Esophagus muscularis mucosa (tissue), 4 donors: ENCODE measurements around the gene PGLYRP3. TPM values are rescaled to one million over a fixed set of nuclear protein-coding genes. Genes with fewer than 3 reads are reported as not detected.
A peak's percentile ranks its signal among the peaks of the same experiment; 100 is the strongest.

Experiments used
- DNase-seq: peaks from one replicate; pipeline ENCODE4 v3.0.0-alpha.2; 2017; ENCODE audit errors: extremely low spot score
- H3K27ac ChIP-seq, 4 donors: fragments of 200-600 bp; sonication (generic); replicated peaks in 1 of 4; 1 replicate in 3 of 4; 2 replicates in 1 of 4; pipeline ENCODE4 v1.5.1; 2016 to 2019; ENCODE audit warnings: mild to moderate bottlenecking in 1 of 4
- H3K27me3 ChIP-seq, 4 donors: fragments of 200-600 bp; sonication (generic); one replicate each; pipeline versions ENCODE4 v1.5.1 to v1.6.0; 2016 to 2019
- H3K36me3 ChIP-seq, 4 donors: fragments of 200-600 bp; sonication (generic); one replicate each; pipeline ENCODE4 v1.5.1; 2016 to 2019
- H3K4me1 ChIP-seq, 4 donors: fragments of 200-600 bp; sonication (generic); one replicate each; pipeline ENCODE4 v1.5.1; 2016 to 2019
- H3K4me3 ChIP-seq, 4 donors: fragments of 200-600 bp; sonication (generic); 1 replicate in 2 of 4; 2 replicates in 2 of 4; pipeline ENCODE4 v1.5.1; 2016 to 2019; ENCODE audit warnings: mild to moderate bottlenecking in 4 of 4, moderate library complexity in 1 of 4
- H3K9me3 ChIP-seq, 4 donors: fragments of 200-600 bp; sonication (generic); 1 replicate in 3 of 4; 2 replicates in 1 of 4; pipeline ENCODE4 v1.5.1; 2016 to 2019
- CTCF ChIP-seq, 3 experiments: fragments of 200-600 bp in 2 of 3; fragments of 450-650 bp in 1 of 3; sonication (generic) in 2 of 3; IDR thresholded peaks; one replicate each; pipeline ENCODE4 v1.5.1; 2017 to 2019; ENCODE audit warnings: antibody characterized with exemption in 3 of 3, mild to moderate bottlenecking in 2 of 3, moderate library complexity in 1 of 3
- EP300 ChIP-seq: sonication (generic); formaldehyde crosslinking; IDR thresholded peaks from one replicate; pipeline ENCODE4 v1.6.1; 2017; ENCODE audit warnings: antibody characterized with exemption
- POLR2A ChIP-seq: fragments of 450-650 bp; IDR thresholded peaks from one replicate; pipeline ENCODE4 v1.6.1; 2017; ENCODE audit warnings: antibody characterized with exemption, moderate library complexity, mild to moderate bottlenecking, low read depth
- POLR2AphosphoS5 ChIP-seq, 2 donors: sonication (generic); formaldehyde crosslinking; IDR thresholded peaks; one replicate each; pipeline ENCODE4 v1.6.1; 2017; ENCODE audit warnings: antibody characterized with exemption in 2 of 2
- WGBS: methylation state at CpG from one replicate; pipeline ENCODE4 v1.1.5; 2018; 5-methylcytosine and 5-hydroxymethylcytosine counted together
- intact Hi-C: fragments of 100-400 bp; cut with DNase I; formaldehyde crosslinking; loops from one replicate; pipeline ENCODE4 v1.15.1; 2023
- total RNA-seq, 4 donors: library from RNA; depleted of rRNA; stranded (reverse); fragments of >200 nt; gene quantifications; one replicate each; pipeline versions ENCODE4 v1.1.0 to v1.2.1, GENCODE V29; 2016

Gene PGLYRP3
- total RNA-seq, 4 donors from 2014 or later = not detected

DNA sequence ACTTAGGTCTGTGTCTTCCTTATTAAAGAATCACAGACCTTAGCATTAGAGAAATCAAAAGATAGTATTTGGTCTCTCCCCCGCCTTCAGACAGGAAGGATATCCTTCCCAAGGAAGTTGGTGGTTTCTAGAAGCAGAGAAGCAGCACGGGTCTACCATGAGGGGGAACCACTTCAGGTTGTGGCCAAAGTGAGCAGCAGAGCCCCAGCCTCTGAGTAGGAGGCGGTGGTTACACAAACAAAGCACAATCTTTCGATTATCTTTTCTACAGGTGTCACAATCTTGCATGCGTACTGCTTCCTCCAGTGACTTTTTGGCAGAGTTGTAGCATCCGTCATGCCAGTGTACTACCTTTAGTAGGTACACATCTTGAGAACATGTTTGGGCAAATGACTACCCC lies 27.1 kb upstream of the PGLYRP3 start:
- H3K27ac ChIP-seq = no peak overlapping the region
- H3K9me3 ChIP-seq = no peaks in the 10 kb centered on the region
- DNase-seq = peak; percentile 50
- H3K4me3 ChIP-seq = no peak overlapping the region
- no peaks in the 10 kb centered on the region for H3K36me3 ChIP-seq
- H3K4me1 ChIP-seq = no peaks in the 10 kb centered on the region
- intact Hi-C loops = no loop called here
- TF ChIP-seq POLR2A (no peak), POLR2AphosphoS5 (IDR thresholded peaks at IDR 0.05) (no peak), EP300 (no peak), CTCF (IDR thresholded peaks at IDR 0.05) (no peak)
- WGBS = 70% methylated on average over 6 of the region's 6 CpGs
- peaks cover 0 to 25% (median 0%) of the 10 kb centered on the region in 4 donors for H3K27me3 ChIP-seq

DNA sequence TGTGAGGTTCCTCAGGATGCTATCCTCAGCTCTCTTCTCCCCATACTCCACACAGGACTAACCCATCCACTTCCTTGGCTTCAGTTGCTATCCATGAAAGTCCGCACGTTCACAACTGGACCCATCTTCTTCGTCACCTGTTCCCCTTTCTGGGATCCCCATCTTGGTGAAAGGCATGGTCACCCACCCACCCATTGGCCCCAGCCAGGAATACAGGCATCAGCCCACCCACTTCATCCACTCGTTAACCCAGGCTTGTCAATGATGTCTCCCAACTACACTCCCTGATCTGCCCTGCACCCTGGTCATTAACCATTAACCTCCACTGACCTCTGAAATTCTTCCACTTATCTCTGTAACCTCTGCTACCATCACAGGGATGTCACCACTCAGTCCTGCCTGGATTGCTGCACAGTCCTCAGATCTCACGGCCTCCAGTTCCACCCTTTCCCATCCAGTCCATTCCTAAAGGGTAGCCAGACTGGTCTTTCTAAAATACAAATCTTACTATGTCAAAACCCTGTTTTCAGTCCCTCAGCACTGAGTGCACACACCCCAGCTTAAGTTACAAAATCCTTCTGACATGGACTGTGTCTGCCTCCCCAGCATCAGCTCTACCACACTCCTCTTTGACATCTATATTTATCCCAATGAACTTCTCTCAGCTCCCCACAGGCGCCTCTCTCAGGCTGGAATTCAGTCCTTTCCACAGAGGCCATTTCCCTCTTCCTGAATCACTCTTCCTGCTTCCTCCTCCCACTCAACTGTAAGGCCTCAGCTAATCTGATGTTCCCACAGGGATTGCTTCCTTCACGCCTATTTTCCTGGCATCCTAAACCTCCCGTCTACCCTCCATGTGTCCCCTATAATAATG lies 25.5 kb upstream of the PGLYRP3 start:
- H3K27me3 ChIP-seq = peaks cover 0 to 15% (median 0%) of the 10 kb centered on the region in 4 donors
- H3K4me1 ChIP-seq = no peaks in the 10 kb centered on the region
- TF ChIP-seq POLR2A (no peak), CTCF (IDR thresholded peaks at IDR 0.05) (no peak), EP300 (no peak), POLR2AphosphoS5 (IDR thresholded peaks at IDR 0.05) (no peak)
- no peak overlapping the region for H3K27ac ChIP-seq
- peak; percentile 90 for DNase-seq
- WGBS = 64% methylated on average over 8 of the region's 8 CpGs
- no peaks in the 10 kb centered on the region for H3K36me3 ChIP-seq
- no peaks in the 10 kb centered on the region for H3K9me3 ChIP-seq
- intact Hi-C loops = no loop called here
- no peak overlapping the region for H3K4me3 ChIP-seq

GRCh38 chr1:153336650-153337049 lies 23.9 kb upstream of the PGLYRP3 start:
- Histone ChIP-seq H3K4me3 (no peak overlapping the region), H3K36me3 (no peaks in the 10 kb centered on the region), H3K27me3 (peaks cover 0 to 14% (median 0%) of the 10 kb centered on the region in 4 donors), H3K4me1 (no peaks in the 10 kb centered on the region), H3K27ac (no peak overlapping the region), H3K9me3 (peaks cover 0 to 4% (median 0%) of the 10 kb centered on the region in 4 donors)
- DNase-seq = no peak
- intact Hi-C loops = no loop called here
- TF ChIP-seq POLR2A (no peak), POLR2AphosphoS5 (IDR thresholded peaks at IDR 0.05) (no peak), CTCF (IDR thresholded peaks at IDR 0.05) (no peak), EP300 (no peak)

DNA sequence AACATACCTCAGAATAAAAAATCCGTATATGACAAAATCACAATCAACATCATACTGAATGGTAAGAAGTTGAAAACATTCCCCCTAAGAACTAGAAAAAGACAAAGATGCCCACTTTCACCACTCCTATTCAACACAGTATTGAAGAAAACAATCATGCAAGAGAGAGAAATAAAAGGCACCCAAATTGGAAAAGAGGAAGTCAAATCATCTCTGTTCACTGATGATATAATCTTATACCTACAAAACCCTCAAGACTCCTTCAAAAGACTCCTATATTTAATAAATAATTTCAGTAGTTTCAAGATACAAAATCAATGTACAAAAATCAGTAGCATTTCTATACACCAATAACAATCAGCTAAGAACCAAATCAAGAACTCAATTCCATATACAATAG lies 21.1 kb upstream of the PGLYRP3 start:
- no peak for DNase-seq
- WGBS = 94% methylated on average over 1 of the region's 1 CpG
- H3K9me3 ChIP-seq = peaks cover 0 to 22% (median 2%) of the 10 kb centered on the region in 4 donors
- peaks cover 0 to 11% (median 0%) of the 10 kb centered on the region in 4 donors for H3K27me3 ChIP-seq
- no peaks in the 10 kb centered on the region for H3K4me1 ChIP-seq
- no peak overlapping the region for H3K4me3 ChIP-seq
- intact Hi-C loops = no loop called here
- no peak overlapping the region for H3K27ac ChIP-seq
- TF ChIP-seq POLR2AphosphoS5 (IDR thresholded peaks at IDR 0.05) = no peak
- TF ChIP-seq POLR2A = no peak
- TF ChIP-seq CTCF (IDR thresholded peaks at IDR 0.05) = no peak
- no peaks in the 10 kb centered on the region for H3K36me3 ChIP-seq

DNA sequence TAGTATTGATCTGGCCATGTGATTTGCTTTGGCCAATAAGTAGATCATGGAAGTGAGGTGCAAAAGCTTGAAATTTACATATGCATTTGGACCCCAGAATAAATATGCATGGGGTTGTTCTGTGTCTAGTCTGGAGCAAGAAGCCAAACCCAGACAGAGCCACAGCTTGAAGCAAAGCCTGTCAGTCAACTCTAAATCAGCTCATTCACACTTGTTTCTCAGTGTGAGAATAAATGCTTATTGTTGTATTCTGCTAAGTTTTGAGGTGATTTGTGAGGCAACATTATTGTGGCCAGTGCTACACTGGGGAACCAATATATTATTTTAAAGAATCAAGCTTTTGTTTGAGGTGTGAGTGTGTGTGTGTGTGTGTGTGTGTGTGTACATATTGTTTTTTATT lies 12.2 kb upstream of the PGLYRP3 start:
- Histone ChIP-seq H3K9me3 (peaks cover 0 to 39% (median 37%) of the 10 kb centered on the region in 4 donors), H3K4me3 (no peak overlapping the region), H3K36me3 (no peaks in the 10 kb centered on the region), H3K27me3 (peaks cover 0 to 12% (median 0%) of the 10 kb centered on the region in 4 donors), H3K4me1 (no peaks in the 10 kb centered on the region), H3K27ac (no peak overlapping the region)
- no peak for DNase-seq
- no peak for TF ChIP-seq CTCF (IDR thresholded peaks at IDR 0.05)
- TF ChIP-seq POLR2AphosphoS5 (IDR thresholded peaks at IDR 0.05) = no peak
- no peak for TF ChIP-seq POLR2A
- TF ChIP-seq EP300 = no peak
- intact Hi-C loops = no loop called here
